ENCODE measurements around the gene RALGAPA1.

DNA sequence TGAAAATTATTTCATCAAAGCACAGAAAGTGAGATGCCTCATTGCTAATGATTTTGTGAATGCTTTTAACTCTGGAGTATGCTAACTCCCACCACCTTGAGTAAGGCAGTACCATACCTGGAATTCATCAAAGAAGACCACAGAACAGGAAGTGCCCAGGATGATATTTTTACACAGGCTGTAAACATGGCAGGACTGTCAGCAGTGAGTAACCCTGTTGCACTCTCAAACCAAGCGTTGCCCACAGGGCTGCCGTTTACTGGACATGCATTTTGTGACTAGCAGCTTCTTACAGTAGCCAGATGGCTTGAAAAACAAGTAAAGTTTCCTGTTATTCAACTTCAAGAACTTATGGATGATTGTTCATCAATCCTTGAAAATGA is 42.4 kb downstream of the RALGAPA1 start:
- TF ChIP-seq CTCF (conservative IDR thresholded peaks at IDR 0.05; ENCODE audit: low read length) = no peak
- TF ChIP-seq EZH2phosphoT487 (IDR thresholded peaks at IDR 0.05; ENCODE audit: borderline replicate concordance, low read depth, low read length) = no peak
